ENCODE data around the gene PCYOX1L. TPM values are rescaled to one million over a fixed set of nuclear protein-coding genes. Genes with fewer than 3 reads are reported as not detected.

Gene PCYOX1L
- total RNA-seq, 1 experiment from 2014 or later = 26.4 TPM

DNA sequence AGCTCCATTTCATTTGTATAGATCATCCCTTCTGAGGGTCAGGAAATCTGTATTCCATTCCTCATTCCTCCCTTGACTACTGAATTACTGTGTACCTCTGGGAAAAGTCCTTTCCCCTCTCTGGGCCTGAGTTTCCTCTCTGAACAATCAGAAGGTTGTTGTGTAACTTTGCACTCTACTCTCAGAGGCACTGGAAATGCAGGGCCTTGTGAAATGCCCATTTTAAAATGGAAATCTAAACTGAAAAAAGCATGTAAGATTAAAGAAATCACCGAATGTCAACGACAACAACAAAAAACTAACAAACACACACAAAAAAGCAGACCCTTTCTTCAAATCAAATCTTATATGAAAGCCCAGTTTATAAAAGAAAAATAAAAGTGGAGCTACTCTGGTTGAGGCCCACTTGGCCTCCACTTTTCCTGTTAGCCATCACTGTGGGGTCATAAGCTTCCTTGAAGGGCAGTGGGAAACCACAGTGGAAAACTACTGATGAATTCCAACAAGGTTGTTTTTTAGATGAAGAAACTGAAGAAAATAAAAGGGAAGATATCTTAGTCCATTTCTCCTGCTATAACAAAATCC is 34.1 kb upstream of the PCYOX1L start:
- no peaks in the 10 kb centered on the region for H3K27me3 ChIP-seq (replicated peaks)
- H3K36me3 ChIP-seq = peaks cover 33% of the 10 kb centered on the region
- H3K9me3 ChIP-seq (replicated peaks) = no peaks in the 10 kb centered on the region
- no peak overlapping the region for H3K27ac ChIP-seq
- H3K4me1 ChIP-seq (replicated peaks) = peaks cover 31% of the 10 kb centered on the region
- no peak overlapping the region for H3K4me3 ChIP-seq
- DNase-seq (ENCODE audit: low read depth in 1 of 2, low spot score in 2 of 2) = no peak

DNA sequence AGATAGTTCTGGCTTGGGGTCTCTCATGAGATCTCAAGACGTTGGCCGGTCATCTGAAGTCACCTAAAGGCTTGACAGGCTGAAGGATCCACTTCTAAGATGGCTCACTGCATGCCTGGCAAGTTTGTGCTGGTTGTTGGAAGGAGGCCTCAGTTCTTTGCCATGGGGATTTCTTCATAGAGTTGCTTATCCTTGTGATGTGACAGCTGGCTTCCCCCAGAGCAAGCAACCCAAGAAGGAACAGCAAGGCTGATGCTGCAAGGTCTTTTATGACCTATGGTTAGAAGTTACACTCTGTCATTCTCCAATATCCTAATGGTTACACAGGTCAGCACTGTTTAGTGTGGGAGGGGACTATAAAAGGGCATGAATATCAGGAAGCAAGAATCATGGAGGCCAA is 33.2 kb upstream of the PCYOX1L start:
- H3K36me3 ChIP-seq = peaks cover 28% of the 10 kb centered on the region
- H3K27me3 ChIP-seq (replicated peaks) = no peaks in the 10 kb centered on the region
- H3K4me3 ChIP-seq = no peak overlapping the region
- H3K4me1 ChIP-seq (replicated peaks) = peaks cover 31% of the 10 kb centered on the region
- H3K27ac ChIP-seq = peak overlapping the region; percentile 74
- H3K9me3 ChIP-seq (replicated peaks) = no peaks in the 10 kb centered on the region
- DNase-seq (ENCODE audit: low read depth in 1 of 2, low spot score in 2 of 2) = no peak

DNA sequence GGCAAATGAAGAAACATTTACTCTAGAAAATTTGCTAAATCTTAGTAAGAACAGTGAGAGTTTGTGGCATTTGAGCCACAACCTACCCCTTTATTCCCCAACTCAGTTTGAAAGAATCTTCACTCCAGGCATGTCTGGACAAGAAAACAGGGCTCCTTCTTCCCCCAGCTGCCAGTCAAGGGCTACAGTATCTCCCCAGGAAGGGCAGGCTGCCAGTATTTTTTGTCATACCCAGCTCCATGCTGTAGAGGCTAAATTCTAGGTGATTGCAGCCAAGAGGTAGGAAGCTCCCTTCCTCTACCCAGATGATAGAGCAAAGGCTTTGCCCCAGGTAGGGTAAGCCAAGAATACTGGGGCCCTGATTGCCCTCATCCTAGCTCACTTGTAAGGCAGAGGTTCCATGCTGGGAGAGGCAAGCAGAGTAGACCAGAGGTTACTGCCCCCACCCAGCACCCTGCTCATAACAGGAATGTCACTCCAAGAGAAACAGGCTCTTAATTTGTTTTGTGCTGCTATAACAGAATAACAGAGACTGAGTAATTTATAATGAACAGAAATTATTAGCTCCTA is 32.6 kb upstream of the PCYOX1L start:
- no peaks in the 10 kb centered on the region for H3K9me3 ChIP-seq (replicated peaks)
- H3K27me3 ChIP-seq (replicated peaks) = no peaks in the 10 kb centered on the region
- peak in 1 of 2 experiments; percentile 23 for DNase-seq (ENCODE audit: low read depth in 1 of 2, low spot score in 2 of 2)
- peak overlapping the region; percentile 74 for H3K27ac ChIP-seq
- peaks cover 22% of the 10 kb centered on the region for H3K36me3 ChIP-seq
- peaks cover 30% of the 10 kb centered on the region for H3K4me1 ChIP-seq (replicated peaks)
- no peak overlapping the region for H3K4me3 ChIP-seq

- DNase-seq (ENCODE audit: low read depth in 1 of 2, low spot score in 2 of 2) = peak; percentile 75 to 93
- H3K4me3 ChIP-seq = no peak overlapping the region
- H3K4me1 ChIP-seq (replicated peaks) = peaks cover 23% of the 10 kb centered on the region
- H3K36me3 ChIP-seq = peaks cover 18% of the 10 kb centered on the region
- H3K27me3 ChIP-seq (replicated peaks) = no peaks in the 10 kb centered on the region
- peak overlapping the region; percentile 74 for H3K27ac ChIP-seq
- no peaks in the 10 kb centered on the region for H3K9me3 ChIP-seq (replicated peaks)
Observed at GRCh38 chr5:149325894-149326293, 32.0 kb upstream of the PCYOX1L start.

DNA sequence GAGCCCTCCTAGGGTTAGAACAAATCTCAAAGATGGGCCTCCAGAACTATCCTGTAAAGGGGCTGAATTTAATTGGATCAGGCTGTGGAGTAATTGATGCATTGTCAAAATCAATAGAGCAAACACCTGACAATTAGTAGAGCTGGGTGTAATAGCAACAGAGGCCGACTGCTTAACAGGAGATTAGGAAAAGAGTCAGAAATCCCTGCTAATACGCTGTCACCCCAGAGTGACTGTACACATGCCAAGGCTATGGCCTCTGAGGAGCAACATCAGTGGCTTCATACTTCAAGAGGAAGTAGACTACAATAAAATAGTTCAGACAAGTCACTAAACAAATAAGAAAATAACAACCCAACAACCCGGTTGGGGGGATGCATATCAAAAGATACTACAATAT is 31.2 kb upstream of the PCYOX1L start:
- H3K4me1 ChIP-seq (replicated peaks) = peaks cover 18% of the 10 kb centered on the region
- H3K4me3 ChIP-seq = no peak overlapping the region
- no peak for DNase-seq (ENCODE audit: low read depth in 1 of 2, low spot score in 2 of 2)

DNA sequence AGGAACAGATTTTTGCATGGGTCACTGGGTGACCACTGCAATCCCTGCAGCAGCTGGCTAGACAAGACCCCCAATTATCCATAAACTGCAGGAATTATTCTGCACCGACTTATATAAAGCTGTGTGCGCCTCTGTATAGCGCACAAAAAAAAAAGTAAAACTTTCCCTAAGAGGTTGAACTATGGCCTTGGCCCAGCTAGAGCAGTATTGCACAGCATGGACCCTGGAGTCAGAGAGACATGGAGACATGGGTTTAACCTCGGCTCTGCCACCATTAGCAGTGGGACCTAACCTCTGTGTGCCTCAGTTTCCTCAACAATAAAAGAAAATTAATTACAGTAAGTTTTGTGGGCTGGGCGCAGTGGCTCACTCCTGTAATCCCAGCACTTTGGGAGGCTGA is 29.7 kb upstream of the PCYOX1L start:
- no peaks in the 10 kb centered on the region for H3K9me3 ChIP-seq (replicated peaks)
- no peak overlapping the region for H3K4me3 ChIP-seq
- peaks cover 23% of the 10 kb centered on the region for H3K4me1 ChIP-seq (replicated peaks)
- no peak for DNase-seq (ENCODE audit: low read depth in 1 of 2, low spot score in 2 of 2)
- no peak overlapping the region for H3K27ac ChIP-seq
- H3K27me3 ChIP-seq (replicated peaks) = no peaks in the 10 kb centered on the region
- H3K36me3 ChIP-seq = peaks cover 20% of the 10 kb centered on the region

More for the DNA sequence above, 31.2 kb upstream of the PCYOX1L start:
- H3K27ac ChIP-seq = no peak overlapping the region
- H3K9me3 ChIP-seq (replicated peaks) = no peaks in the 10 kb centered on the region
- H3K36me3 ChIP-seq = peaks cover 18% of the 10 kb centered on the region
- H3K27me3 ChIP-seq (replicated peaks) = no peaks in the 10 kb centered on the region

DNA sequence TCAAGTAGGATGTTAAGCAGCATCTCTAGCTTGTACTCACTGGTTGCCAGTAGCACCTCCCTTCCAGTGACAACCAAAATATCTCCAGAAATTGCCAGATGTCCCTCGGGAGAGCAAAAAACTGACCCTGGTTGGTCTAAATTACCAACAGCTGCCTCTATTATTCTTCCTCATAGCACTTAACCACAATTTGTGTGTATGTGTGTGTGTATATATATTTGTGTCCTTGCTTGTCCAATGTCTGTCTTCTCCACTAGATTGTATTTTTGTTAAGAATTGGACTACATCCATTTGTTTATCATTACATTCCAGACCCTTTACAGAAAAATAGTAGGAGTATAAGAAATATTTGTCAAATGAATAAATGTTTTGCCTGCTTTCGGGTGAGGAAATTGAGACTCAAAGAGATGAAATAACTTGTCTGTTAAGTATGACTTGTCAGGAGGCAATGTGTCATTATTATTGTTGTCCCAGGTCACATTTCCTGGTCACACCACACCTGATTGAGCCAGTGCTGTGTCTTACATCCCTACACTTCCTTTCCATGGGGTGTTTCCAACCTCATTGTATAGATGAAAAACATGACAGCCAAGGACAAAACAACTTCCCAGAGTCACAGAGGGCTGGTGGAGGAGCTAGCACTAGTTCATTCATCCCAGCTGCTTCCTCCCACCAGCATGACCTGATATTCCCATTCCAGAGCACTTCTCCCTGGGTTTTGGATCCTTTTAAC is 24.0 kb upstream of the PCYOX1L start:
- Histone ChIP-seq H3K9me3 (replicated peaks) (no peaks in the 10 kb centered on the region), H3K27ac (peak overlapping the region; percentile 71), H3K27me3 (replicated peaks) (no peaks in the 10 kb centered on the region), H3K36me3 (peaks cover 29% of the 10 kb centered on the region), H3K4me1 (replicated peaks) (peaks cover 29% of the 10 kb centered on the region), H3K4me3 (no peak overlapping the region)
- DNase-seq (ENCODE audit: low read depth in 1 of 2, low spot score in 2 of 2) = peak; percentile 61 to 92

- no peaks in the 10 kb centered on the region for H3K9me3 ChIP-seq (replicated peaks)
- no peak overlapping the region for H3K4me3 ChIP-seq
- no peaks in the 10 kb centered on the region for H3K27me3 ChIP-seq (replicated peaks)
- no peak overlapping the region for H3K27ac ChIP-seq
- peaks cover 28% of the 10 kb centered on the region for H3K4me1 ChIP-seq (replicated peaks)
- peaks cover 40% of the 10 kb centered on the region for H3K36me3 ChIP-seq
- no peak for DNase-seq (ENCODE audit: low read depth in 1 of 2, low spot score in 2 of 2)
Observed at GRCh38 chr5:149337736-149338135, 20.1 kb upstream of the PCYOX1L start.

GRCh38 chr5:149338364-149338763 is 19.5 kb upstream of the PCYOX1L start:
- peaks cover 22% of the 10 kb centered on the region for H3K4me1 ChIP-seq (replicated peaks)
- DNase-seq (ENCODE audit: low read depth in 1 of 2, low spot score in 2 of 2) = no peak
- no peak overlapping the region for H3K27ac ChIP-seq
- H3K4me3 ChIP-seq = no peak overlapping the region
- H3K36me3 ChIP-seq = peaks cover 36% of the 10 kb centered on the region
- no peaks in the 10 kb centered on the region for H3K9me3 ChIP-seq (replicated peaks)
- H3K27me3 ChIP-seq (replicated peaks) = no peaks in the 10 kb centered on the region

- Histone ChIP-seq H3K4me1 (replicated peaks) (peaks cover 20% of the 10 kb centered on the region), H3K4me3 (no peak overlapping the region), H3K27me3 (replicated peaks) (no peaks in the 10 kb centered on the region), H3K9me3 (replicated peaks) (no peaks in the 10 kb centered on the region), H3K36me3 (peaks cover 29% of the 10 kb centered on the region), H3K27ac (no peak overlapping the region)
- DNase-seq (ENCODE audit: low read depth in 1 of 2, low spot score in 2 of 2) = no peak
Observed at GRCh38 chr5:149340920-149341319, 16.9 kb upstream of the PCYOX1L start.

- no peak for DNase-seq (ENCODE audit: low read depth in 1 of 2, low spot score in 2 of 2)
- Histone ChIP-seq H3K36me3 (peaks cover 22% of the 10 kb centered on the region), H3K4me1 (replicated peaks) (peaks cover 25% of the 10 kb centered on the region), H3K27ac (no peak overlapping the region), H3K4me3 (no peak overlapping the region), H3K27me3 (replicated peaks) (no peaks in the 10 kb centered on the region), H3K9me3 (replicated peaks) (no peaks in the 10 kb centered on the region)
Observed at GRCh38 chr5:149341876-149342275, 16.0 kb upstream of the PCYOX1L start.

GRCh38 chr5:149344151-149344550 is 13.7 kb upstream of the PCYOX1L start:
- no peaks in the 10 kb centered on the region for H3K27me3 ChIP-seq (replicated peaks)
- H3K36me3 ChIP-seq = peaks cover 40% of the 10 kb centered on the region
- H3K4me1 ChIP-seq (replicated peaks) = peaks cover 37% of the 10 kb centered on the region
- H3K4me3 ChIP-seq = peak overlapping the region; percentile 68; the same call in 1 of the 2 replicates
- H3K9me3 ChIP-seq (replicated peaks) = no peaks in the 10 kb centered on the region
- H3K27ac ChIP-seq = peak overlapping the region; percentile 40
- DNase-seq (ENCODE audit: low read depth in 1 of 2, low spot score in 2 of 2) = peak in 1 of 2 experiments; percentile 68

- Histone ChIP-seq H3K4me1 (replicated peaks) (peaks cover 42% of the 10 kb centered on the region), H3K36me3 (peaks cover 44% of the 10 kb centered on the region), H3K27ac (peak within 1 kb of the TSS; percentile 52), H3K4me3 (peak within 1 kb of the TSS; percentile 68), H3K9me3 (replicated peaks) (no peaks in the 10 kb centered on the region), H3K27me3 (replicated peaks) (no peaks in the 10 kb centered on the region)
- peak; percentile 94 to 99 for DNase-seq (ENCODE audit: low read depth in 1 of 2, low spot score in 2 of 2)
Observed at GRCh38 chr5:149345147-149345891, 12.5 kb upstream of the PCYOX1L start, which contains the start of gene GRPEL2. Gene GRPEL2, plus strand, starts transcription at chr5:149345499. Its CDS starts 41 bp downstream, at chr5:149345540.

DNA sequence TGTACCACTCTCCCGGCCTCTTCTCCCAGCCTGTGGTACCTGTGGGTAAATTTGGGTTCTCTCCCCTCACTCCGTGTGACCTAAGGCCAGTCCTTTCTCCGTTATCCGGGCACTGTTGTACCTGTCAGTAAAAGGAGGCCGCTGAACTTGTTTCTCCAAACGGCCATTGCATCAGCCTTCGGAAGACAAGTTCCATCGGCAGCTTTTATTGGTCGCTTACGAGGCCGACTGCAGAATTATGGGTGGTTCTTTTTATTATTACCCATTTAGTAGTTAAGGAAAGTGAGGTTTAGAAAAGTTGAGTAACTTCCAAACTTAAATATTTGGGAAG is 12.0 kb upstream of the PCYOX1L start:
- Histone ChIP-seq H3K4me3 (peak overlapping the region; percentile 68), H3K27ac (peak overlapping the region; percentile 52), H3K4me1 (replicated peaks) (peaks cover 42% of the 10 kb centered on the region), H3K9me3 (replicated peaks) (no peaks in the 10 kb centered on the region), H3K36me3 (peaks cover 47% of the 10 kb centered on the region), H3K27me3 (replicated peaks) (no peaks in the 10 kb centered on the region)
- DNase-seq (ENCODE audit: low read depth in 1 of 2, low spot score in 2 of 2) = no peak
